HepG2 (cell line): Measurements from ENCODE around the gene MRPS14. TPM values are rescaled to one million over a fixed set of nuclear protein-coding genes. Genes with fewer than 3 reads are reported as not detected.

Experiments
- ATAC-seq: fragments of 200-7000 bp; cut with Tn5 transposase; 3 replicates; pipeline ENCODE4 v1.9.1; 2020; ENCODE audit warnings: mild to moderate bottlenecking, moderate library complexity
- BruUV-seq: library from RNA; stranded (reverse); fragments of 400-500 nt; replicated peaks from 2 replicates; lab custom pipeline; 2021; lab: Mats Ljungman, UMichigan
- CTCF ChIA-PET: fragments of 300-600 bp; formaldehyde crosslinking; extraction: SDS; loops from one replicate; lab custom pipeline; 2021; ENCODE audit warnings: low total read pairs, inconsistent platforms, low intra/inter-chr PET ratio; lab: Yijun Ruan, JAX
- POLR2A ChIA-PET: fragments of 350-600 bp; sonication (Branson Sonifier 250); formaldehyde crosslinking; loops from one replicate; lab custom pipeline; 2020; ENCODE audit warnings: antibody characterized with exemption, inconsistent platforms; lab: Yijun Ruan, JAX
- DNase-seq: peaks from one replicate; pipeline ENCODE4 v3.0.0-alpha.2; 2015; ENCODE audit warnings: low spot score
- FAIRE-seq: peaks from 3 replicates; lab custom pipeline; 2011; peaks lifted over from hg19 to GRCh38; lab: Jason Lieb, UNC
- H2AFZ ChIP-seq: one replicate; pipeline ENCODE4 v1.6.1; 2011; ENCODE audit warnings: low read length, inconsistent platforms
- H3K27ac ChIP-seq: fragments of 300-600 bp; 3 replicates; pipeline ENCODE4 v1.8.0; 2011; ENCODE audit warnings: mixed run types, mild to moderate bottlenecking, mixed read lengths, low read length, inconsistent platforms; ENCODE audit not compliant: insufficient read depth; ENCODE audit errors: extremely low read length
- H3K27me3 ChIP-seq, 2 experiments: fragments of 200-600 bp in 1 of 2; 2 replicates in 1 of 2; 3 replicates in 1 of 2; pipeline versions ENCODE4 v1.6.0 to v1.8.0; 2011; ENCODE audit warnings: low read length in 2 of 2, mild to moderate bottlenecking in 2 of 2, moderate library complexity in 2 of 2, inconsistent platforms in 1 of 2; ENCODE audit not compliant: insufficient read depth in 2 of 2, control insufficient read depth in 1 of 2
- H3K36me3 ChIP-seq, 2 experiments: fragments of 200-600 bp in 1 of 2; replicated peaks in 1 of 2; 2 replicates in 1 of 2; 3 replicates in 1 of 2; pipeline versions ENCODE4 v1.5.1 to v1.8.0; 2011; ENCODE audit warnings: low read length in 2 of 2, inconsistent platforms in 1 of 2; ENCODE audit not compliant: insufficient read depth in 2 of 2, control insufficient read depth in 1 of 2
- H3K4me1 ChIP-seq: 2 replicates; pipeline ENCODE4 v1.5.1; 2012; ENCODE audit warnings: low read length, inconsistent platforms; ENCODE audit not compliant: insufficient read depth
- H3K4me2 ChIP-seq: 2 replicates; pipeline ENCODE4 v1.6.0; 2011; ENCODE audit warnings: low read depth, low read length, inconsistent platforms
- H3K4me3 ChIP-seq, 3 experiments: fragments of 200-600 bp in 1 of 3; sonication (generic), shearing (Covaris generic) in 1 of 3; replicated peaks in 1 of 3; 2 replicates each; pipeline ENCODE4 v1.5.1; 2011 to 2016; ENCODE audit warnings: low read length in 3 of 3, inconsistent platforms in 2 of 3, low read depth in 2 of 3, mild to moderate bottlenecking in 2 of 3, control low read depth in 1 of 3, mixed read lengths in 1 of 3; ENCODE audit not compliant: insufficient read depth in 1 of 3
- H3K79me2 ChIP-seq: one replicate; pipeline ENCODE4 v1.6.1; 2011; ENCODE audit warnings: low read length, inconsistent platforms; ENCODE audit not compliant: insufficient read depth
- H3K9ac ChIP-seq: 2 replicates; pipeline ENCODE4 v1.6.0; 2011; ENCODE audit warnings: mild to moderate bottlenecking, low read depth, low read length, inconsistent platforms; ENCODE audit not compliant: insufficient read depth
- H3K9me3 ChIP-seq: 2 replicates; pipeline ENCODE4 v1.5.1; 2012; ENCODE audit warnings: mild to moderate bottlenecking, low read length
- H4K20me1 ChIP-seq: 2 replicates; pipeline ENCODE4 v1.6.0; 2011; ENCODE audit warnings: inconsistent platforms, mild to moderate bottlenecking, low read length, moderate library complexity; ENCODE audit not compliant: insufficient read depth
- BRD4 ChIP-seq: sonication (generic); formaldehyde crosslinking; IDR thresholded peaks from 2 replicates; pipeline ENCODE4 v1.4.0; 2020; ENCODE audit warnings: missing genetic modification reagents
- DNMT3B ChIP-seq: conservative IDR thresholded peaks from 2 replicates; pipeline ENCODE4 v1.6.1; 2016; ENCODE audit warnings: missing biosample characterization, control low read depth
- GABPB1 ChIP-seq: IDR thresholded peaks from 2 replicates; pipeline ENCODE4 v1.6.1; 2016; ENCODE audit warnings: mild to moderate bottlenecking, missing genetic modification reagents, moderate library complexity, missing compliant biosample characterization
- NCOA1 ChIP-seq: sonication (generic); formaldehyde crosslinking; IDR thresholded peaks from 2 replicates; pipeline ENCODE4 v1.9.0; 2021; ENCODE audit warnings: missing genetic modification reagents
- NR2C2 ChIP-seq: sonication (generic); formaldehyde crosslinking; IDR thresholded peaks from 2 replicates; pipeline ENCODE4 v1.4.0; 2020; ENCODE audit warnings: missing genetic modification reagents, mild to moderate bottlenecking, moderate library complexity, borderline replicate concordance
- STAT5B ChIP-seq: sonication (generic); formaldehyde crosslinking; IDR thresholded peaks from 2 replicates; pipeline ENCODE4 v1.4.0; 2020; ENCODE audit warnings: missing genetic modification reagents
- TEAD3 ChIP-seq: optimal IDR thresholded peaks from 2 replicates; pipeline ENCODE3; 2016; ENCODE audit warnings: borderline replicate concordance
- ZNF138 ChIP-seq: sonication (generic); formaldehyde crosslinking; IDR thresholded peaks from 2 replicates; pipeline ENCODE4 v1.5.0; 2020; ENCODE audit warnings: mild to moderate bottlenecking, low read depth, missing genetic modification reagents
- WGBS: methylation state at CpG from one replicate; pipeline ENCODE4 v1.1.6; 2017; ENCODE audit warnings: low lambda C conversion rate; 5-methylcytosine and 5-hydroxymethylcytosine counted together
- in situ Hi-C: cut with HindIII; loops from 2 replicates; pipeline ENCODE4 v1.10.0; 2017; ENCODE audit warnings: low pct_unique_long_range_greater_than_20kb; ENCODE audit not compliant: extremely low pct_ligation_motif_present
- intact Hi-C: fragments of 100-400 bp; cut with micrococcal nuclease; formaldehyde crosslinking; loops from one replicate; pipeline ENCODE4 v1.10.0; 2022; ENCODE audit not compliant: unreplicated experiment
- polyA plus RNA-seq, 8 experiments: library from polyadenylated mRNA; depleted of rRNA in 3 of 8; stranded (reverse) in 7 of 8; unstranded in 1 of 8; fragments of >200 nt; fragmentation: Illumina TruSeq in 4 of 8; extraction: Trizol in 4 of 8; gene quantifications; 2 replicates each; pipeline versions ENCODE4 v1.2.1 to v1.2.3, GENCODE V29; 2011 to 2016; ENCODE audit warnings: low read depth in 4 of 8, missing spikeins in 1 of 8, mixed read lengths in 1 of 8; ENCODE audit not compliant: insufficient read depth in 1 of 8
- total RNA-seq, 5 experiments: library from RNA; depleted of rRNA; stranded (reverse); fragments of >200 nt; fragmentation: Illumina TruSeq; extraction: Trizol; gene quantifications; 2 replicates each; pipeline ENCODE4 v1.2.3, GENCODE V29; 2016; ENCODE audit warnings: low read depth in 1 of 5

The MRPS14 gene
- total and polyA plus RNA-seq, 2 of the 13 experiments (the other 11 are each of a cell fraction or from before 2014, with no cell fraction given) = 36.6 to 43.2 TPM

- Histone ChIP-seq H3K9me3 (no peaks in the 10 kb centered on the region), H3K27me3 (no peaks in the 10 kb centered on the region; a peak in 1 of 5 replicates), H3K36me3 (no peaks in the 10 kb centered on the region), H3K4me2 (no peak overlapping the region), H3K4me3 (no peak overlapping the region), H2AFZ (no peak overlapping the region), H3K27ac (no peak overlapping the region), H3K79me2 (no peaks in the 10 kb centered on the region), H4K20me1 (no peaks in the 10 kb centered on the region), H3K4me1 (peaks cover 14% of the 10 kb centered on the region), H3K9ac (no peak overlapping the region)
- no peak for DNase-seq
- no peak for FAIRE-seq
- 14% methylated on average over 7 of the region's 7 CpGs for WGBS
- BruUV-seq = no TSS peak
- POLR2A ChIA-PET = no interaction called here
- TF ChIP-seq TEAD3 (CRISPR knock-in tag) (no peak), NR2C2 (CRISPR knock-in tag) (no peak), GABPB1 (CRISPR knock-in tag) (no peak)
- ATAC-seq = no peak
- intact Hi-C loops = no loop called here
- in situ Hi-C loops = no loop called here
- CTCF ChIA-PET = no interaction called here
Observed at GRCh38 chr1:175037416-175037815, 14.2 kb upstream of the MRPS14 start.

GRCh38 chr1:175036476-175036875 lies 13.3 kb upstream of the MRPS14 start:
- no TSS peak for BruUV-seq
- H3K27ac ChIP-seq = no peak overlapping the region
- no peaks in the 10 kb centered on the region for H3K9me3 ChIP-seq
- intact Hi-C loops = no loop called here
- ChIA-PET POLR2A (no interaction called here), CTCF (no interaction called here)
- ATAC-seq (no peak), DNase-seq (no peak), FAIRE-seq (no peak)
- no peaks in the 10 kb centered on the region for H4K20me1 ChIP-seq
- H3K9ac ChIP-seq = no peak overlapping the region
- H3K27me3 ChIP-seq = no peaks in the 10 kb centered on the region; a peak in 1 of 5 replicates
- no peak overlapping the region for H2AFZ ChIP-seq
- in situ Hi-C loops = no loop called here
- no peak overlapping the region for H3K4me3 ChIP-seq
- H3K4me2 ChIP-seq = no peak overlapping the region
- H3K36me3 ChIP-seq = no peaks in the 10 kb centered on the region
- peaks cover 14% of the 10 kb centered on the region for H3K4me1 ChIP-seq
- no peaks in the 10 kb centered on the region for H3K79me2 ChIP-seq
- no peak for TF ChIP-seq STAT5B (CRISPR knock-in tag)
- TF ChIP-seq DNMT3B (CRISPR knock-in tag) = no peak
- no peak for TF ChIP-seq BRD4
- TF ChIP-seq NCOA1 = no peak
- TF ChIP-seq ZNF138 (CRISPR knock-in tag) = no peak
- 26% methylated on average over 3 of the region's 3 CpGs for WGBS
